Epithelial cell of esophagus (primary cell): ENCODE measurements around the gene KLHL5.

Experiments
- DNase-seq: peaks from one replicate; pipeline ENCODE4 v3.0.0; 2010; ENCODE audit warnings: low read depth
- H3K4me3 ChIP-seq: 2 replicates; pipeline ENCODE4 v1.5.1; 2011; ENCODE audit warnings: mild to moderate bottlenecking, low read length, control low read depth
- TF ChIP-seq, protein P1 (sequence below): IDR thresholded peaks from 2 replicates; pipeline ENCODE4 v1.5.1; 2011; ENCODE audit warnings: low read depth, mild to moderate bottlenecking, low read length, control low read depth, inconsistent platforms; ENCODE audit not compliant: insufficient read depth; ENCODE audit errors: missing control alignments

The KLHL5 gene

DNA sequence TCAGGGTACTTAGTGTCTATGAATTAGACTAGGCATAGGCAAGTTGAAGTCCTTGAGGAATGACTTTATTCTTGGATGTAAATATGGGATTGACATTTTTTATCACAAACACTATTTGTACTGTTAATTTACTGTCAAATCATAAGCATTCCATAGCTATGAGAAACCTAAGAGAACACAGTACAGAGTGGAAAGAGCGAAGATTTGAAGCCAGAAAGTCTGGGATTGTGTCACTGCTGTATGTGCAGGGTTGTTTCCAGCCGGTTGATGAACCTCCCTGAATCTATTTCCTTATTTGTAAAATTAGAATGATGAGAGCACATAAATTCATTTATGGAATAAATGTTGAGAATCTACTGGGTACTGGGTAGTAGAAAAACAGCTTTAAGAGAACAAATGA, 14.4 kb upstream of the KLHL5 start:
- TF ChIP-seq, protein P1, sequence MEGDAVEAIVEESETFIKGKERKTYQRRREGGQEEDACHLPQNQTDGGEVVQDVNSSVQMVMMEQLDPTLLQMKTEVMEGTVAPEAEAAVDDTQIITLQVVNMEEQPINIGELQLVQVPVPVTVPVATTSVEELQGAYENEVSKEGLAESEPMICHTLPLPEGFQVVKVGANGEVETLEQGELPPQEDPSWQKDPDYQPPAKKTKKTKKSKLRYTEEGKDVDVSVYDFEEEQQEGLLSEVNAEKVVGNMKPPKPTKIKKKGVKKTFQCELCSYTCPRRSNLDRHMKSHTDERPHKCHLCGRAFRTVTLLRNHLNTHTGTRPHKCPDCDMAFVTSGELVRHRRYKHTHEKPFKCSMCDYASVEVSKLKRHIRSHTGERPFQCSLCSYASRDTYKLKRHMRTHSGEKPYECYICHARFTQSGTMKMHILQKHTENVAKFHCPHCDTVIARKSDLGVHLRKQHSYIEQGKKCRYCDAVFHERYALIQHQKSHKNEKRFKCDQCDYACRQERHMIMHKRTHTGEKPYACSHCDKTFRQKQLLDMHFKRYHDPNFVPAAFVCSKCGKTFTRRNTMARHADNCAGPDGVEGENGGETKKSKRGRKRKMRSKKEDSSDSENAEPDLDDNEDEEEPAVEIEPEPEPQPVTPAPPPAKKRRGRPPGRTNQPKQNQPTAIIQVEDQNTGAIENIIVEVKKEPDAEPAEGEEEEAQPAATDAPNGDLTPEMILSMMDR: no peak
- no peak for DNase-seq
- no peak overlapping the region for H3K4me3 ChIP-seq

DNA sequence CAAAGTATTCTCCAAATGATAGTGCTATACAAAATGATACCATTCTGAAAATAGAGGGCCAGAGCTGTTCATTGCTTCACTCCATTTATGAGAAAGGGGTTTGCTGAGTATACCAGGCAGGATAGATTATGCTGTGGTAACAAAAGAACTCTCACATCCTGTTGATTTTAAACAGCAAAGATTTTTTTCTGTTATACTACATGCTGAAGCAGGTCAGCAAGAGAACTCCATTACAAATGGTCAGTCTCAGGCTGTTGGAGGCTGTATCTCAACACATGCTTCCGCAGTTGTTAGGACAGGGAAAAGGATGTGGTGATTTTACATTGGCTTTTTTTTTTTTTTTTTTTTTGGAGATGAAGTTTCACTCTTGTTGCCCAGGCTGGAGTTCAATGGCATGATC, 13.7 kb upstream of the KLHL5 start:
- no peak for DNase-seq
- no peak overlapping the region for H3K4me3 ChIP-seq
- TF ChIP-seq, protein P1: no peak

GRCh38 chr4:39050590-39050989, 11.4 kb upstream of the KLHL5 start:
- DNase-seq: no peak
- TF ChIP-seq, protein P1: no peak
- H3K4me3 ChIP-seq: no peak overlapping the region

- H3K4me3 ChIP-seq: no peak overlapping the region
- no peak for DNase-seq
- TF ChIP-seq, protein P1: no peak
Measured at GRCh38 chr4:39051492-39051891, 10.5 kb upstream of the KLHL5 start.

GRCh38 chr4:39053983-39054382, 8.0 kb upstream of the KLHL5 start:
- TF ChIP-seq, protein P1: no peak
- no peak overlapping the region for H3K4me3 ChIP-seq
- no peak for DNase-seq

- TF ChIP-seq, protein P1: no peak
- no peak for DNase-seq
- H3K4me3 ChIP-seq: no peak overlapping the region
Measured at GRCh38 chr4:39054497-39054896, 7.5 kb upstream of the KLHL5 start.

- DNase-seq: no peak
- TF ChIP-seq, protein P1: no peak
- no peak overlapping the region for H3K4me3 ChIP-seq
Measured at GRCh38 chr4:39056023-39056422, 6.0 kb upstream of the KLHL5 start.
